ENCODE measurements around the gene SORL1.

The SORL1 gene

GRCh38 chr11:121536126-121536525 is 84.0 kb downstream of the SORL1 start:
- no peak for DNase-seq

GRCh38 chr11:121538054-121538453 is 85.9 kb downstream of the SORL1 start:
- no peak for DNase-seq

GRCh38 chr11:121539000-121539399 is 86.9 kb downstream of the SORL1 start:
- no peak for DNase-seq

- DNase-seq = no peak
Measured at GRCh38 chr11:121540627-121541026, 88.5 kb downstream of the SORL1 start.

- no peak for DNase-seq
Measured at GRCh38 chr11:121543836-121544380, 91.8 kb downstream of the SORL1 start.

- DNase-seq = peak in 1 of 6 experiments; percentile 18
Measured at GRCh38 chr11:121544956-121545355, 92.8 kb downstream of the SORL1 start.

GRCh38 chr11:121547574-121547973 is 95.5 kb downstream of the SORL1 start:
- DNase-seq = no peak

GRCh38 chr11:121550247-121551030 is 98.3 kb downstream of the SORL1 start:
- no peak for DNase-seq

GRCh38 chr11:121551463-121551862 is 99.3 kb downstream of the SORL1 start:
- no peak for DNase-seq

GRCh38 chr11:121552154-121552553 is 100.0 kb downstream of the SORL1 start:
- no peak for DNase-seq

GRCh38 chr11:121552644-121553043 is 100.5 kb downstream of the SORL1 start:
- DNase-seq = no peak

- DNase-seq = no peak
Measured at GRCh38 chr11:121553389-121553788, 101.3 kb downstream of the SORL1 start.

GRCh38 chr11:121553806-121554205 is 101.7 kb downstream of the SORL1 start:
- no peak for DNase-seq

GRCh38 chr11:121554552-121554951 is 102.4 kb downstream of the SORL1 start:
- DNase-seq = no peak

GRCh38 chr11:121555121-121555520 is 103.0 kb downstream of the SORL1 start:
- DNase-seq = no peak

- no peak for DNase-seq
Measured at GRCh38 chr11:121556937-121557336, 104.8 kb downstream of the SORL1 start.

GRCh38 chr11:121557348-121557747 is 105.2 kb downstream of the SORL1 start:
- no peak for DNase-seq

GRCh38 chr11:121559606-121560200 is 107.6 kb downstream of the SORL1 start:
- DNase-seq = no peak

GRCh38 chr11:121560236-121560635 is 108.1 kb downstream of the SORL1 start:
- no peak for DNase-seq

- no peak for DNase-seq
Measured at GRCh38 chr11:121561240-121561639, 109.1 kb downstream of the SORL1 start.

GRCh38 chr11:121561716-121562115 is 109.6 kb downstream of the SORL1 start:
- DNase-seq = no peak

- no peak for DNase-seq
Measured at GRCh38 chr11:121563003-121563402, 110.9 kb downstream of the SORL1 start.

- DNase-seq = no peak
Measured at GRCh38 chr11:121563900-121564822, 112.0 kb downstream of the SORL1 start.
